SK-N-SH (cell line): ENCODE data around the gene DARS2. TPM values are rescaled to one million over a fixed set of nuclear protein-coding genes. Genes with fewer than 3 reads are reported as not detected.

ENCODE experiments used
- CTCF ChIA-PET: fragments of 300-600, 350-600 bp; formaldehyde crosslinking; extraction: SDS; loops from one replicate; lab custom pipeline; 2021; lab: Yijun Ruan, JAX
- POLR2A ChIA-PET: fragments of 350-600 bp; sonication (Branson Sonifier 250); formaldehyde crosslinking; extraction: SDS; loops from one replicate; lab custom pipeline; 2020; ENCODE audit warnings: antibody characterized with exemption, inconsistent platforms; lab: Yijun Ruan, JAX
- DNase-seq: peaks from one replicate; pipeline ENCODE4 v3.0.0; 2012
- H2AFZ ChIP-seq: fragments of 200-600 bp; sonication (generic); 2 replicates; pipeline ENCODE4 v1.8.1; 2016; ENCODE audit warnings: antibody characterized with exemption, mild to moderate bottlenecking, low read depth
- H3F3A ChIP-seq: fragments of 200-600 bp; sonication (generic); replicated peaks from 2 replicates; pipeline ENCODE3; 2016; ENCODE audit warnings: antibody characterized with exemption, mild to moderate bottlenecking; ENCODE audit not compliant: insufficient read depth
- H3K27ac ChIP-seq, 2 experiments: fragments of 200-500 bp in 1 of 2; fragments of 200-600 bp in 1 of 2; sonication (Bioruptor generic) in 1 of 2; sonication (generic), shearing (Covaris generic) in 1 of 2; 2 replicates each; pipeline versions ENCODE4 v1.5.1 to v1.6.1; 2014 to 2016; ENCODE audit warnings: low read depth in 2 of 2, inconsistent platforms in 1 of 2, low read length in 1 of 2, mild to moderate bottlenecking in 1 of 2, mixed read lengths in 1 of 2
- H3K27me3 ChIP-seq: fragments of 200-600 bp; sonication (generic), shearing (Covaris generic); 2 replicates; pipeline ENCODE4 v1.6.1; 2016; ENCODE audit warnings: mixed run types; ENCODE audit not compliant: insufficient read depth
- H3K36me3 ChIP-seq, 2 experiments: fragments of 200-500 bp in 1 of 2; fragments of 200-600 bp in 1 of 2; sonication (Bioruptor generic) in 1 of 2; sonication (generic) in 1 of 2; replicated peaks in 1 of 2; 2 replicates each; pipeline versions ENCODE3 to v1.5.1; 2014 to 2016; ENCODE audit warnings: low read length in 1 of 2, mild to moderate bottlenecking in 1 of 2; ENCODE audit not compliant: insufficient read depth in 2 of 2, control insufficient read depth in 1 of 2
- H3K4me1 ChIP-seq, 2 experiments: fragments of 200-500 bp in 1 of 2; fragments of 200-600 bp in 1 of 2; sonication (Bioruptor generic) in 1 of 2; sonication (generic), shearing (Covaris generic) in 1 of 2; 2 replicates each; pipeline versions ENCODE4 v1.5.1 to v1.6.1; 2014 to 2016; ENCODE audit warnings: low read depth in 1 of 2, low read length in 1 of 2, mixed run types in 1 of 2; ENCODE audit not compliant: insufficient read depth in 2 of 2, control insufficient read depth in 1 of 2
- H3K4me2 ChIP-seq: fragments of 200-600 bp; sonication (generic), shearing (Covaris generic); 2 replicates; pipeline ENCODE4 v1.6.1; 2017; ENCODE audit warnings: mixed run types
- H3K4me3 ChIP-seq, 2 experiments: fragments of 200-500 bp in 1 of 2; fragments of 200-600 bp in 1 of 2; sonication (Bioruptor generic) in 1 of 2; sonication (generic), shearing (Covaris generic) in 1 of 2; 2 replicates each; pipeline versions ENCODE4 v1.5.1 to v1.8.1; 2014 to 2016; ENCODE audit warnings: low read depth in 2 of 2, inconsistent platforms in 1 of 2, low read length in 1 of 2, mild to moderate bottlenecking in 1 of 2, mixed read lengths in 1 of 2, moderate library complexity in 1 of 2
- H3K79me2 ChIP-seq: fragments of 200-600 bp; sonication (generic); 2 replicates; pipeline ENCODE4 v1.8.1; 2017; ENCODE audit warnings: mild to moderate bottlenecking; ENCODE audit not compliant: insufficient read depth
- H3K9ac ChIP-seq: fragments of 200-600 bp; sonication (generic); 2 replicates; pipeline ENCODE4 v1.6.1; 2017; ENCODE audit warnings: mixed run types
- H3K9me2 ChIP-seq: fragments of 200-600 bp; sonication (generic); 2 replicates; pipeline ENCODE4 v1.6.1; 2017; ENCODE audit warnings: mixed run types
- H3K9me3 ChIP-seq: fragments of 200-600 bp; sonication (generic); 2 replicates; pipeline ENCODE4 v1.6.1; 2017; ENCODE audit warnings: mixed run types, mild to moderate bottlenecking, moderate library complexity
- H4K20me1 ChIP-seq: fragments of 200-600 bp; sonication (generic); 2 replicates; pipeline ENCODE4 v1.6.1; 2017; ENCODE audit warnings: mild to moderate bottlenecking, mixed run types; ENCODE audit not compliant: insufficient read depth
- CHD2 ChIP-seq: fragments of 150-350 bp; IDR thresholded peaks from 2 replicates; pipeline ENCODE4 v1.6.1; 2018; ENCODE audit warnings: low read length; ENCODE audit not compliant: partially characterized antibody
- FOSL2 ChIP-seq: IDR thresholded peaks from 2 replicates; pipeline ENCODE4 v1.4.0; 2012; ENCODE audit warnings: low read depth, mild to moderate bottlenecking, moderate library complexity, borderline replicate concordance
- FOXM1 ChIP-seq: IDR thresholded peaks from 2 replicates; pipeline ENCODE4 v1.4.0; 2012; ENCODE audit warnings: low read depth, mild to moderate bottlenecking
- GABPA ChIP-seq: IDR thresholded peaks from 2 replicates; pipeline ENCODE4 v1.4.0; 2012; ENCODE audit warnings: low read depth, mild to moderate bottlenecking
- GATA2 ChIP-seq: sonication (generic); formaldehyde crosslinking; IDR thresholded peaks from 2 replicates; pipeline ENCODE4 v1.5.0; 2020; ENCODE audit warnings: mild to moderate bottlenecking, missing genetic modification reagents
- MXI1 ChIP-seq: IDR thresholded peaks from 2 replicates; pipeline ENCODE4 v1.6.1; 2012; ENCODE audit warnings: mild to moderate bottlenecking, low read depth, low read length, improper control_type of control experiment
- NFIC ChIP-seq: IDR thresholded peaks from 2 replicates; pipeline ENCODE4 v1.4.0; 2012; ENCODE audit warnings: borderline replicate concordance
- NRF1 ChIP-seq: IDR thresholded peaks from 2 replicates; pipeline ENCODE4 v1.6.1; 2012; ENCODE audit warnings: low read depth, mild to moderate bottlenecking, low read length
- POLR2AphosphoS5 ChIP-seq: IDR thresholded peaks from 2 replicates; pipeline ENCODE4 v1.6.1; 2012; ENCODE audit warnings: low read depth, low read length
- RAD21 ChIP-seq: IDR thresholded peaks from 2 replicates; pipeline ENCODE4 v1.6.1; 2012; ENCODE audit warnings: mild to moderate bottlenecking, low read length
- RFX5 ChIP-seq: IDR thresholded peaks from 2 replicates; pipeline ENCODE4 v1.6.1; 2012; ENCODE audit warnings: mild to moderate bottlenecking, improper control_type of control experiment, low read length
- RXRA ChIP-seq: IDR thresholded peaks from 2 replicates; pipeline ENCODE4 v1.4.0; 2012; ENCODE audit warnings: low read depth, mild to moderate bottlenecking, borderline replicate concordance
- TCF12 ChIP-seq: IDR thresholded peaks from 2 replicates; pipeline ENCODE4 v1.4.0; 2012
- WGBS: methylation state at CpG from one replicate; pipeline ENCODE4 v1.1.6; 2017; ENCODE audit warnings: low lambda C conversion rate; 5-methylcytosine and 5-hydroxymethylcytosine counted together
- polyA plus RNA-seq, 3 experiments: library from polyadenylated mRNA; depleted of rRNA; stranded (reverse); fragments of >200 nt; gene quantifications; 2 replicates each; pipeline ENCODE4 v1.2.3, GENCODE V29; 2012
- TF ChIP-seq, protein P1 (sequence below): IDR thresholded peaks from 2 replicates; pipeline ENCODE4; 2012
- TF ChIP-seq, protein P2 (sequence below): IDR thresholded peaks from 2 replicates; pipeline ENCODE4 v1.4.0; 2012; ENCODE audit warnings: low read depth
- TF ChIP-seq, protein P3 (sequence below): fragments of 200-600 bp; sonication (generic); IDR thresholded peaks from 2 replicates; pipeline ENCODE4 v1.6.1; 2017; ENCODE audit warnings: antibody characterized with exemption, mild to moderate bottlenecking, moderate library complexity
- TF ChIP-seq, protein P4 (sequence below): IDR thresholded peaks from 2 replicates; pipeline ENCODE4 v1.6.1; 2012; ENCODE audit warnings: mild to moderate bottlenecking, low read depth, low read length, moderate library complexity
- TF ChIP-seq, protein P5 (sequence below): IDR thresholded peaks from 2 replicates; pipeline ENCODE4 v1.4.0; 2012; ENCODE audit warnings: low read depth, borderline replicate concordance
- TF ChIP-seq, protein P6 (sequence below): fragments of 150-350 bp; IDR thresholded peaks from 2 replicates; pipeline ENCODE4 v1.6.1; 2017; ENCODE audit warnings: antibody characterized with exemption, low read length, low read depth, borderline replicate concordance

The DARS2 gene
- polyA plus RNA-seq, 1 of the 3 experiments (the other 2 are of a cell fraction) = 17.1 TPM

DNA sequence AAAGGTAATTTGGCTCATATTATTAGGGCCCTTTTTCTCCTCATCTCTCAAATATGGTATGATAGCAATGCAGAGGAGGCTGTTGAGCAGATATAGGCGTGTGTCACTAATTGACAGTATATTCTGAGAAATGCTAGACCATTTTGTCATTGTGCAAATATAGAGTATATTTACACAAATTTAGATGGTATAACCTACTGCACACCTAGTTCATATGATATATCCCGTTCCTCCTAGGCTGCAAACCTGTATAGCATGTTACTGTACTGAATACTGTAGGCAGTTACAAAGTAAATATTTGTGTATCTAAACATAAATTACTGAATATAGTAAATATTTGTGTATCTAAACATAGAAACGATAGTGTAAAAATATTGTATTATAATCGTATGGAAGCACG, 52.3 kb downstream of the DARS2 start:
- POLR2A ChIA-PET = interaction anchor here (0.7 to 1.0 kb wide), 2 partner anchors 9 to 336 kb away, joined by 3 read pairs; partner anchors contain the start of gene ZBTB37

More for the DNA sequence above, 52.3 kb downstream of the DARS2 start:
- no peak for TF ChIP-seq GATA2 (CRISPR knock-in tag)
- no peak for TF ChIP-seq CHD2
- TF ChIP-seq, protein P1, sequence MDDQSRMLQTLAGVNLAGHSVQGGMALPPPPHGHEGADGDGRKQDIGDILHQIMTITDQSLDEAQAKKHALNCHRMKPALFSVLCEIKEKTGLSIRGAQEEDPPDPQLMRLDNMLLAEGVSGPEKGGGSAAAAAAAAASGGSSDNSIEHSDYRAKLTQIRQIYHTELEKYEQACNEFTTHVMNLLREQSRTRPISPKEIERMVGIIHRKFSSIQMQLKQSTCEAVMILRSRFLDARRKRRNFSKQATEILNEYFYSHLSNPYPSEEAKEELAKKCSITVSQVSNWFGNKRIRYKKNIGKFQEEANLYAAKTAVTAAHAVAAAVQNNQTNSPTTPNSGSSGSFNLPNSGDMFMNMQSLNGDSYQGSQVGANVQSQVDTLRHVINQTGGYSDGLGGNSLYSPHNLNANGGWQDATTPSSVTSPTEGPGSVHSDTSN = no peak
- TF ChIP-seq, protein P2, sequence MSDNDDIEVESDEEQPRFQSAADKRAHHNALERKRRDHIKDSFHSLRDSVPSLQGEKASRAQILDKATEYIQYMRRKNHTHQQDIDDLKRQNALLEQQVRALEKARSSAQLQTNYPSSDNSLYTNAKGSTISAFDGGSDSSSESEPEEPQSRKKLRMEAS = no peak
- no peak for TF ChIP-seq GABPA
- no peak for TF ChIP-seq RXRA
- TF ChIP-seq, protein P3, sequence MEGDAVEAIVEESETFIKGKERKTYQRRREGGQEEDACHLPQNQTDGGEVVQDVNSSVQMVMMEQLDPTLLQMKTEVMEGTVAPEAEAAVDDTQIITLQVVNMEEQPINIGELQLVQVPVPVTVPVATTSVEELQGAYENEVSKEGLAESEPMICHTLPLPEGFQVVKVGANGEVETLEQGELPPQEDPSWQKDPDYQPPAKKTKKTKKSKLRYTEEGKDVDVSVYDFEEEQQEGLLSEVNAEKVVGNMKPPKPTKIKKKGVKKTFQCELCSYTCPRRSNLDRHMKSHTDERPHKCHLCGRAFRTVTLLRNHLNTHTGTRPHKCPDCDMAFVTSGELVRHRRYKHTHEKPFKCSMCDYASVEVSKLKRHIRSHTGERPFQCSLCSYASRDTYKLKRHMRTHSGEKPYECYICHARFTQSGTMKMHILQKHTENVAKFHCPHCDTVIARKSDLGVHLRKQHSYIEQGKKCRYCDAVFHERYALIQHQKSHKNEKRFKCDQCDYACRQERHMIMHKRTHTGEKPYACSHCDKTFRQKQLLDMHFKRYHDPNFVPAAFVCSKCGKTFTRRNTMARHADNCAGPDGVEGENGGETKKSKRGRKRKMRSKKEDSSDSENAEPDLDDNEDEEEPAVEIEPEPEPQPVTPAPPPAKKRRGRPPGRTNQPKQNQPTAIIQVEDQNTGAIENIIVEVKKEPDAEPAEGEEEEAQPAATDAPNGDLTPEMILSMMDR = no peak
- no peak for TF ChIP-seq NFIC
- TF ChIP-seq, protein P4, sequence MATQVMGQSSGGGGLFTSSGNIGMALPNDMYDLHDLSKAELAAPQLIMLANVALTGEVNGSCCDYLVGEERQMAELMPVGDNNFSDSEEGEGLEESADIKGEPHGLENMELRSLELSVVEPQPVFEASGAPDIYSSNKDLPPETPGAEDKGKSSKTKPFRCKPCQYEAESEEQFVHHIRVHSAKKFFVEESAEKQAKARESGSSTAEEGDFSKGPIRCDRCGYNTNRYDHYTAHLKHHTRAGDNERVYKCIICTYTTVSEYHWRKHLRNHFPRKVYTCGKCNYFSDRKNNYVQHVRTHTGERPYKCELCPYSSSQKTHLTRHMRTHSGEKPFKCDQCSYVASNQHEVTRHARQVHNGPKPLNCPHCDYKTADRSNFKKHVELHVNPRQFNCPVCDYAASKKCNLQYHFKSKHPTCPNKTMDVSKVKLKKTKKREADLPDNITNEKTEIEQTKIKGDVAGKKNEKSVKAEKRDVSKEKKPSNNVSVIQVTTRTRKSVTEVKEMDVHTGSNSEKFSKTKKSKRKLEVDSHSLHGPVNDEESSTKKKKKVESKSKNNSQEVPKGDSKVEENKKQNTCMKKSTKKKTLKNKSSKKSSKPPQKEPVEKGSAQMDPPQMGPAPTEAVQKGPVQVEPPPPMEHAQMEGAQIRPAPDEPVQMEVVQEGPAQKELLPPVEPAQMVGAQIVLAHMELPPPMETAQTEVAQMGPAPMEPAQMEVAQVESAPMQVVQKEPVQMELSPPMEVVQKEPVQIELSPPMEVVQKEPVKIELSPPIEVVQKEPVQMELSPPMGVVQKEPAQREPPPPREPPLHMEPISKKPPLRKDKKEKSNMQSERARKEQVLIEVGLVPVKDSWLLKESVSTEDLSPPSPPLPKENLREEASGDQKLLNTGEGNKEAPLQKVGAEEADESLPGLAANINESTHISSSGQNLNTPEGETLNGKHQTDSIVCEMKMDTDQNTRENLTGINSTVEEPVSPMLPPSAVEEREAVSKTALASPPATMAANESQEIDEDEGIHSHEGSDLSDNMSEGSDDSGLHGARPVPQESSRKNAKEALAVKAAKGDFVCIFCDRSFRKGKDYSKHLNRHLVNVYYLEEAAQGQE = no peak
- TF ChIP-seq, protein P5, sequence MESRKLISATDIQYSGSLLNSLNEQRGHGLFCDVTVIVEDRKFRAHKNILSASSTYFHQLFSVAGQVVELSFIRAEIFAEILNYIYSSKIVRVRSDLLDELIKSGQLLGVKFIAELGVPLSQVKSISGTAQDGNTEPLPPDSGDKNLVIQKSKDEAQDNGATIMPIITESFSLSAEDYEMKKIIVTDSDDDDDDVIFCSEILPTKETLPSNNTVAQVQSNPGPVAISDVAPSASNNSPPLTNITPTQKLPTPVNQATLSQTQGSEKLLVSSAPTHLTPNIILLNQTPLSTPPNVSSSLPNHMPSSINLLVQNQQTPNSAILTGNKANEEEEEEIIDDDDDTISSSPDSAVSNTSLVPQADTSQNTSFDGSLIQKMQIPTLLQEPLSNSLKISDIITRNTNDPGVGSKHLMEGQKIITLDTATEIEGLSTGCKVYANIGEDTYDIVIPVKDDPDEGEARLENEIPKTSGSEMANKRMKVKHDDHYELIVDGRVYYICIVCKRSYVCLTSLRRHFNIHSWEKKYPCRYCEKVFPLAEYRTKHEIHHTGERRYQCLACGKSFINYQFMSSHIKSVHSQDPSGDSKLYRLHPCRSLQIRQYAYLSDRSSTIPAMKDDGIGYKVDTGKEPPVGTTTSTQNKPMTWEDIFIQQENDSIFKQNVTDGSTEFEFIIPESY = no peak
- TF ChIP-seq FOSL2 = no peak
- no peak for TF ChIP-seq TCF12
- TF ChIP-seq FOXM1 = no peak
- no peak for TF ChIP-seq RAD21
- TF ChIP-seq, protein P6, sequence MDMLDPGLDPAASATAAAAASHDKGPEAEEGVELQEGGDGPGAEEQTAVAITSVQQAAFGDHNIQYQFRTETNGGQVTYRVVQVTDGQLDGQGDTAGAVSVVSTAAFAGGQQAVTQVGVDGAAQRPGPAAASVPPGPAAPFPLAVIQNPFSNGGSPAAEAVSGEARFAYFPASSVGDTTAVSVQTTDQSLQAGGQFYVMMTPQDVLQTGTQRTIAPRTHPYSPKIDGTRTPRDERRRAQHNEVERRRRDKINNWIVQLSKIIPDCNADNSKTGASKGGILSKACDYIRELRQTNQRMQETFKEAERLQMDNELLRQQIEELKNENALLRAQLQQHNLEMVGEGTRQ = no peak
- TF ChIP-seq MXI1 = no peak
- TF ChIP-seq POLR2AphosphoS5 = no peak
- TF ChIP-seq NRF1 = no peak
- no peak for TF ChIP-seq RFX5
- CTCF ChIA-PET = no interaction called here
- WGBS = 92% methylated on average over 5 of the region's 5 CpGs
- no peak overlapping the region for H3K27ac ChIP-seq
- no peak overlapping the region for H3K9ac ChIP-seq
- H3K36me3 ChIP-seq = peaks cover 28 to 56% of the 10 kb centered on the region in 2 experiments
- no peaks in the 10 kb centered on the region for H4K20me1 ChIP-seq
- H3K4me2 ChIP-seq = no peak overlapping the region
- no peak for DNase-seq
- H3K9me2 ChIP-seq = no peaks in the 10 kb centered on the region
- no peak overlapping the region for H2AFZ ChIP-seq
- H3K9me3 ChIP-seq = no peaks in the 10 kb centered on the region
- no peaks in the 10 kb centered on the region for H3F3A ChIP-seq
- no peaks in the 10 kb centered on the region for H3K4me1 ChIP-seq
- no peaks in the 10 kb centered on the region for H3K27me3 ChIP-seq
- no peak overlapping the region for H3K4me3 ChIP-seq
- peaks cover 12% of the 10 kb centered on the region for H3K79me2 ChIP-seq
